GM12878 (cell line): Measurements from ENCODE around the gene TMEM38A. TPM values are rescaled to one million over a fixed set of nuclear protein-coding genes. Genes with fewer than 3 reads are reported as not detected.
A peak's percentile ranks its signal among the peaks of the same experiment; 100 is the strongest.

Source experiments
- ASH2L ChIP-seq: fragments of 300-600, 200-600 bp; sonication (generic); IDR thresholded peaks from 2 replicates; pipeline ENCODE4 v1.6.1; 2017; ENCODE audit warnings: low read depth, mild to moderate bottlenecking, borderline replicate concordance
- BACH1 ChIP-seq: fragments of 450-650 bp; IDR thresholded peaks from 2 replicates; pipeline ENCODE4 v1.6.1; 2017; ENCODE audit warnings: mild to moderate bottlenecking, borderline replicate concordance
- BCL11A ChIP-seq: IDR thresholded peaks from 2 replicates; pipeline ENCODE4 v1.6.1; 2011; ENCODE audit warnings: low read depth, low read length
- BHLHE40 ChIP-seq, 2 experiments: fragments of 450-650 bp in 1 of 2; IDR thresholded peaks; 2 replicates each; pipeline ENCODE4 v1.6.1; 2011 to 2017; ENCODE audit warnings: low read depth in 2 of 2, borderline replicate concordance in 1 of 2, improper control_type of control experiment in 1 of 2, low read length in 1 of 2, mild to moderate bottlenecking in 1 of 2
- BMI1 ChIP-seq: fragments of 450-650 bp; IDR thresholded peaks from 2 replicates; pipeline ENCODE4 v1.6.1; 2016; ENCODE audit warnings: mild to moderate bottlenecking, moderate library complexity, borderline replicate concordance
- CBFB ChIP-seq: IDR thresholded peaks from 2 replicates; pipeline ENCODE4 v1.6.1; 2016; ENCODE audit warnings: antibody characterized with exemption, low read depth
- CEBPB ChIP-seq, 2 experiments: fragments of 150-350 bp in 1 of 2; IDR thresholded peaks; 2 replicates each; pipeline ENCODE4 v1.6.1; 2012 to 2014; ENCODE audit warnings: low read depth in 2 of 2, low read length in 2 of 2, borderline replicate concordance in 1 of 2, inconsistent platforms in 1 of 2
- CHD2 ChIP-seq: IDR thresholded peaks from 2 replicates; pipeline ENCODE4 v1.6.1; 2011; ENCODE audit warnings: low read depth, low read length, improper control_type of control experiment, borderline replicate concordance
- CREM ChIP-seq: IDR thresholded peaks from 2 replicates; pipeline ENCODE4 v1.6.1; 2014; ENCODE audit warnings: antibody characterized with exemption, low read depth
- EP300 ChIP-seq, 2 experiments: fragments of 150-350 bp in 1 of 2; IDR thresholded peaks; 2 replicates each; pipeline ENCODE4 v1.6.1; 2011 to 2012; ENCODE audit warnings: low read depth in 2 of 2, low read length in 2 of 2, borderline replicate concordance in 1 of 2, improper control_type of control experiment in 1 of 2, inconsistent platforms in 1 of 2; ENCODE audit not compliant: control insufficient read depth in 1 of 2
- GABPA ChIP-seq: IDR thresholded peaks from 2 replicates; pipeline ENCODE4 v1.6.1; 2014; ENCODE audit warnings: antibody characterized with exemption, low read depth, mild to moderate bottlenecking, inconsistent platforms
- HSF1 ChIP-seq: fragments of 150-350 bp; IDR thresholded peaks from 2 replicates; pipeline ENCODE4 v1.6.1; 2014; ENCODE audit warnings: mild to moderate bottlenecking, low read depth, low read length
- IRF3 ChIP-seq: fragments of 450-650 bp; IDR thresholded peaks from 2 replicates; pipeline ENCODE4 v1.6.1; 2014; ENCODE audit warnings: mild to moderate bottlenecking
- NFXL1 ChIP-seq: fragments of 450-650 bp; IDR thresholded peaks from 2 replicates; pipeline ENCODE4 v1.6.1; 2017; ENCODE audit warnings: antibody characterized with exemption, mild to moderate bottlenecking, borderline replicate concordance
- POLR2AphosphoS2 ChIP-seq: IDR thresholded peaks from 2 replicates; pipeline ENCODE4 v1.6.1; 2011; ENCODE audit warnings: low read depth, mild to moderate bottlenecking, low read length, improper control_type of control experiment, moderate library complexity
- POU2F2 ChIP-seq: IDR thresholded peaks from 3 replicates; pipeline ENCODE4 v1.6.1; 2011; ENCODE audit warnings: low read depth, mild to moderate bottlenecking, low read length, borderline replicate concordance
- SPI1 ChIP-seq: IDR thresholded peaks from 2 replicates; pipeline ENCODE4 v1.6.1; 2011; ENCODE audit warnings: low read depth, mild to moderate bottlenecking, low read length, moderate library complexity, borderline replicate concordance; ENCODE audit not compliant: insufficient read depth
- TBL1XR1 ChIP-seq: IDR thresholded peaks from 2 replicates; pipeline ENCODE4 v1.6.1; 2012; ENCODE audit warnings: low read depth, low read length, improper control_type of control experiment
- USF2 ChIP-seq: IDR thresholded peaks from 2 replicates; pipeline ENCODE4 v1.6.1; 2011; ENCODE audit warnings: low read depth, low read length, improper control_type of control experiment, borderline replicate concordance
- YY1 ChIP-seq: IDR thresholded peaks from 2 replicates; pipeline ENCODE4 v1.6.1; 2011; ENCODE audit warnings: low read depth, mild to moderate bottlenecking, low read length
- ZBED1 ChIP-seq: IDR thresholded peaks from 2 replicates; pipeline ENCODE4 v1.6.1; 2016; ENCODE audit warnings: borderline replicate concordance
- ZNF217 ChIP-seq: fragments of 450-650 bp; IDR thresholded peaks from 2 replicates; pipeline ENCODE4 v1.6.1; 2017; ENCODE audit warnings: antibody characterized with exemption, mild to moderate bottlenecking
- polyA plus RNA-seq, 11 experiments: library from polyadenylated mRNA; depleted of rRNA in 4 of 11; unstranded in 6 of 11; stranded (reverse) in 5 of 11; fragments of >200 nt; fragmentation: Nextera tagmentation in 4 of 11; fragmentation: Illumina TruSeq in 1 of 11; extraction: Ambion mirVana in 4 of 11; extraction: Trizol in 1 of 11; gene quantifications; 1 replicate in 1 of 11; 2 replicates in 10 of 11; pipeline versions ENCODE4 v1.2.1 to v1.2.3, GENCODE V29; 2011 to 2016; ENCODE audit warnings: inconsistent platforms in 2 of 11, missing spikeins in 2 of 11, low read depth in 1 of 11
- total RNA-seq, 4 experiments: library from RNA; depleted of rRNA in 3 of 4; stranded (reverse); fragments of >200 nt in 3 of 4; fragmentation: Illumina TruSeq in 1 of 4; extraction: Trizol in 1 of 4; gene quantifications; 2 replicates each; pipeline versions ENCODE4 v1.2.1 to v1.2.3, GENCODE V29; 2013 to 2021
- TF ChIP-seq, protein P1 (sequence below): IDR thresholded peaks from 2 replicates; pipeline ENCODE4 v1.6.1; 2012; ENCODE audit warnings: mild to moderate bottlenecking, low read depth, low read length

TMEM38A gene
- total and polyA plus RNA-seq, 10 of the 15 experiments (the other 5 are each of a cell fraction or from before 2014, with no cell fraction given): 4.5 to 22.2 (median 15.0) TPM

- TF ChIP-seq, protein P1, sequence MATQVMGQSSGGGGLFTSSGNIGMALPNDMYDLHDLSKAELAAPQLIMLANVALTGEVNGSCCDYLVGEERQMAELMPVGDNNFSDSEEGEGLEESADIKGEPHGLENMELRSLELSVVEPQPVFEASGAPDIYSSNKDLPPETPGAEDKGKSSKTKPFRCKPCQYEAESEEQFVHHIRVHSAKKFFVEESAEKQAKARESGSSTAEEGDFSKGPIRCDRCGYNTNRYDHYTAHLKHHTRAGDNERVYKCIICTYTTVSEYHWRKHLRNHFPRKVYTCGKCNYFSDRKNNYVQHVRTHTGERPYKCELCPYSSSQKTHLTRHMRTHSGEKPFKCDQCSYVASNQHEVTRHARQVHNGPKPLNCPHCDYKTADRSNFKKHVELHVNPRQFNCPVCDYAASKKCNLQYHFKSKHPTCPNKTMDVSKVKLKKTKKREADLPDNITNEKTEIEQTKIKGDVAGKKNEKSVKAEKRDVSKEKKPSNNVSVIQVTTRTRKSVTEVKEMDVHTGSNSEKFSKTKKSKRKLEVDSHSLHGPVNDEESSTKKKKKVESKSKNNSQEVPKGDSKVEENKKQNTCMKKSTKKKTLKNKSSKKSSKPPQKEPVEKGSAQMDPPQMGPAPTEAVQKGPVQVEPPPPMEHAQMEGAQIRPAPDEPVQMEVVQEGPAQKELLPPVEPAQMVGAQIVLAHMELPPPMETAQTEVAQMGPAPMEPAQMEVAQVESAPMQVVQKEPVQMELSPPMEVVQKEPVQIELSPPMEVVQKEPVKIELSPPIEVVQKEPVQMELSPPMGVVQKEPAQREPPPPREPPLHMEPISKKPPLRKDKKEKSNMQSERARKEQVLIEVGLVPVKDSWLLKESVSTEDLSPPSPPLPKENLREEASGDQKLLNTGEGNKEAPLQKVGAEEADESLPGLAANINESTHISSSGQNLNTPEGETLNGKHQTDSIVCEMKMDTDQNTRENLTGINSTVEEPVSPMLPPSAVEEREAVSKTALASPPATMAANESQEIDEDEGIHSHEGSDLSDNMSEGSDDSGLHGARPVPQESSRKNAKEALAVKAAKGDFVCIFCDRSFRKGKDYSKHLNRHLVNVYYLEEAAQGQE: no peak
- TF ChIP-seq BACH1 (peak; percentile 56), ZBED1 (no peak), ASH2L (no peak), BMI1 (no peak), POLR2AphosphoS2 (peak; percentile 65), BCL11A (no peak), CREM (peak; percentile 63; the same call in 1 of the 2 replicates), NFXL1 (no peak), SPI1 (no peak), HSF1 (no peak), GABPA (no peak), TBL1XR1 (no peak), ZNF217 (no peak), CBFB (no peak), CHD2 (peak; percentile 11; the same call in 1 of the 2 replicates), YY1 (0 out of 2 replicates have a peak, but pooled peaks have one; percentile 51), CEBPB (IDR thresholded peaks at IDR 0.05; ENCODE audit: borderline replicate concordance in 1 of 2, low read depth in 2 of 2, low read length in 2 of 2) (no peak), POU2F2 (peak; percentile 46; the same call in 1 of the 3 replicates), USF2 (no peak), IRF3 (no peak), BHLHE40 (IDR thresholded peaks at IDR 0.05; ENCODE audit: borderline replicate concordance in 1 of 2, low read depth in 2 of 2, low read length in 1 of 2) (peak; percentile 33 to 75; a peak in 3 of 4 replicates), EP300 (IDR thresholded peaks at IDR 0.05; ENCODE audit: borderline replicate concordance in 1 of 2, control insufficient read depth in 1 of 2, low read depth in 2 of 2, low read length in 2 of 2) (no peak)
These were observed 32.6 kb upstream of the TMEM38A start, which contains the start of gene MED26 (continued) for GRCh38 chr19:16628183-16628983.
